Measurements from ENCODE around the gene RERE.
"Not testable (repeated sequence)": the region's sequence is repeated elsewhere in the genome, so short reads cannot be mapped to it uniquely, and the experiment has no call there.

Gene RERE

DNA sequence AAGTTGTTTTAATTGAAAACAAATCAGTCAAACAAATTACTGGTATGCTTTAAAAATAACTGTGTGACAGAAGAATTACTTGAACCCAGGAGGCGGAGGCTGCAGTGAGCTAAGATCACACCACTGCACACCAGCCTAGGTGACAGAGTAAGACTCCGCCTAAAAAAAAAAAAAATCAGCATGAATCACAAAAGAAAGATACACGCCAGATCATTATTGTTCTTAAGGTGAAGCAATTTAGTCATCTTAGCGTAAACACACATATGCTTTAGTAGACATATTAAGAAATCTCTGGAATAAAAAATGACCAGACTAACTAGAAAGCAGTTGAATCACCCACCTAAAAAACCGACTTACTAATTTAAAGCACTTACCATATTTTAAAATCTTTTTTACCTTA lies 20.2 kb downstream of the RERE start:
- Histone ChIP-seq H3K36me3 (ENCODE audit: control insufficient read depth, insufficient read depth, low read length) (peaks cover 25% of the 10 kb centered on the region), H3K9me3 (ENCODE audit: control insufficient read depth, low read length) (no peaks in the 10 kb centered on the region), H3K27ac (ENCODE audit: low read depth, low read length, severe bottlenecking) (no peak overlapping the region), H3K4me1 (ENCODE audit: control insufficient read depth, insufficient read depth, low read length, poor library complexity, severe bottlenecking) (no peaks in the 10 kb centered on the region), H3K4me3 (ENCODE audit: extremely low read depth, insufficient read depth, low read length, poor library complexity, severe bottlenecking) (no peak overlapping the region)
- 80 to 97% methylated on average over 1 to 3 of the region's 5 CpGs for WGBS, 2 experiments (ENCODE audit: insufficient coverage in 2 of 2)

DNA sequence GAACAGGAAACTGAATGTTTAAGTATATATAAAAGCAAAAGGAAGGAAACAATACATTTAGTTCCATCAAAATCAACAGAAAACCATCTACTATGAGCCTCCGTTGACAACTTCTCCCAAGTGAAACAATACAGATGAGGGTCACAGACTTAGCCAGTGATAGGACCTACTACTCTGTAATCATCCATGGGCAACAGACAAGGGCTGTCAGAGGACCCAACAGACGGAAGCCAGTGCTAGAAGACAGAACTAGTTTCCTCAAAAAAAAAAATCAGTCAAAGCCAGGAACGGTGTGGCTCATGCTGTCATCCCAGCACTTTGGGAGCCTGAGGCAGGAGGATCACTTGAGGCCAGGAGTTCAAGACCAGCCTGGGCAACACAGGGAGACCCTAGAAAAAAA lies 20.6 kb downstream of the RERE start:
- no peak overlapping the region for H3K27ac ChIP-seq (ENCODE audit: low read depth, low read length, severe bottlenecking)
- 51 to 60% methylated on average over 3 of the region's 3 CpGs for WGBS, 2 experiments (ENCODE audit: insufficient coverage in 2 of 2)
- H3K36me3 ChIP-seq (ENCODE audit: control insufficient read depth, insufficient read depth, low read length), result peaks cover 27% of the 10 kb centered on the region
- H3K4me1 ChIP-seq (ENCODE audit: control insufficient read depth, insufficient read depth, low read length, poor library complexity, severe bottlenecking), result no peaks in the 10 kb centered on the region
- no peaks in the 10 kb centered on the region for H3K9me3 ChIP-seq (ENCODE audit: control insufficient read depth, low read length)
- H3K4me3 ChIP-seq (ENCODE audit: extremely low read depth, insufficient read depth, low read length, poor library complexity, severe bottlenecking), result no peak overlapping the region

DNA sequence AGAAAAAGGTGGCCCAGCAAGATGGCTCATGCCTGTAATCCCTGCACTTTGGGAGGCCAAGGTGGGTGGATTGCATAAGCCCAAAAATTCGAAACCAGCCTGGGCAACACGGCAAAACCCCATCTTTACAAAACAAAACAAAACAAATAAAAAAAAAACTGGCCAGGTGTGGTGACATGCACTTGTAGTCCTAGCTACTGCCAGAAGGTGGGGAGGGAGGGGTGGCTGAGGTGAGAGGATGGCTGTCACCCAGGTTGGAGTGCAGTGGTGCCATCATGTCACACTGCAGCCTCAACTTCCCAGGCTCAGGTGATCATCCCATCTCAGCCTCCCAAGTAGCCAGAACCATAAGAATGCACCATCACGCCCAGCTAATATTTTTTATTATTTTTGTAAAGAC lies 22.8 kb downstream of the RERE start:
- Histone ChIP-seq H3K4me1 (ENCODE audit: control insufficient read depth, insufficient read depth, low read length, poor library complexity, severe bottlenecking) (peaks cover 3% of the 10 kb centered on the region), H3K27ac (ENCODE audit: low read depth, low read length, severe bottlenecking) (no peak overlapping the region), H3K36me3 (ENCODE audit: control insufficient read depth, insufficient read depth, low read length) (peaks cover 18% of the 10 kb centered on the region), H3K4me3 (ENCODE audit: extremely low read depth, insufficient read depth, low read length, poor library complexity, severe bottlenecking) (no peak overlapping the region), H3K9me3 (ENCODE audit: control insufficient read depth, low read length) (no peaks in the 10 kb centered on the region)
- no CpG with 5 or more reads among the region's 3 CpGs for WGBS, 2 experiments (ENCODE audit: insufficient coverage in 2 of 2)

DNA sequence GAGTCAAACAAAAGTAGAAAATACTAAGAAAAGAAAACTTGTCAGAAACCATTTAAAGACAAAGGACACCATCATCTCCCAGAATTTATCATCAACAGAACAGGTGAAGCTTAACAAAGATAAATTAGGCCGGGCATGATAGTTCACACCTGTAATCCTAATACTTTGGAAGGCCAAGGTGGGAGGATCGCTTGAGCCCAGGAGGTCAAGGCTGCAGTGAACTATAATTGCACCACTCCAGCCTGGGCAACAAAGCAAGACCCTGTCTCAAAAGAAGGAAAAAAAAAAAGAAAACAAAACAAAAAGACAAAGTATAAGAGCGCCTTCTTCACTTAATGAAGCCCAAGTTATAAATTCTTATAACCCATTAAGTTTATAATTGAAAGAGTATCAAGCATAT lies 25.6 kb downstream of the RERE start:
- Histone ChIP-seq H3K36me3 (ENCODE audit: control insufficient read depth, insufficient read depth, low read length) (peaks cover 27% of the 10 kb centered on the region), H3K9me3 (ENCODE audit: control insufficient read depth, low read length) (no peaks in the 10 kb centered on the region), H3K27ac (ENCODE audit: low read depth, low read length, severe bottlenecking) (no peak overlapping the region), H3K4me3 (ENCODE audit: extremely low read depth, insufficient read depth, low read length, poor library complexity, severe bottlenecking) (no peak overlapping the region), H3K4me1 (ENCODE audit: control insufficient read depth, insufficient read depth, low read length, poor library complexity, severe bottlenecking) (peaks cover 6% of the 10 kb centered on the region)
- WGBS, 2 experiments (ENCODE audit: insufficient coverage in 2 of 2), result 88% methylated on average over 1 of the region's 3 CpGs; no CpG with 5 or more reads in 1 of the 2 experiments

DNA sequence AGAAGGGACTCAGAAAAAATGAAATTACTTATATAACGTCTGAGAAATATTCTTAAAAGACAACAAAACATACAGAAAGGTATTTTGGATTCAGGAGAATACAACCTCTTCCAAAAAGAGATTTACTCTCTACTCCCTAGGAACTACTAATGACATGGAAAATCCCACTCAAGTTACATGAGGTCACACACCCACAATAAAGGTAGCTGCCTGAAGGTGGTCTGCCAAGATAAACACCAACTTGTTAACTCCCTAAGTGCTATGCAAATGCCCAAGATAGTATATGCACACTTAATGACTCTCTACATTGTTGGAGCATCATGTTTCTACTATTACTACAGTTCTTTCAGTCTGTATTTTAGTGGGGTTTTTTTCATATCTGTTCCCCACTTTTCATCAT lies 26.5 kb downstream of the RERE start:
- H3K4me3 ChIP-seq (ENCODE audit: extremely low read depth, insufficient read depth, low read length, poor library complexity, severe bottlenecking), result no peak overlapping the region
- peaks cover 23% of the 10 kb centered on the region for H3K36me3 ChIP-seq (ENCODE audit: control insufficient read depth, insufficient read depth, low read length)
- no peak overlapping the region for H3K27ac ChIP-seq (ENCODE audit: low read depth, low read length, severe bottlenecking)
- WGBS, 2 experiments (ENCODE audit: insufficient coverage in 2 of 2), result no CpG with 5 or more reads among the region's 1 CpG
- H3K4me1 ChIP-seq (ENCODE audit: control insufficient read depth, insufficient read depth, low read length, poor library complexity, severe bottlenecking), result peaks cover 6% of the 10 kb centered on the region
- no peaks in the 10 kb centered on the region for H3K9me3 ChIP-seq (ENCODE audit: control insufficient read depth, low read length)

DNA sequence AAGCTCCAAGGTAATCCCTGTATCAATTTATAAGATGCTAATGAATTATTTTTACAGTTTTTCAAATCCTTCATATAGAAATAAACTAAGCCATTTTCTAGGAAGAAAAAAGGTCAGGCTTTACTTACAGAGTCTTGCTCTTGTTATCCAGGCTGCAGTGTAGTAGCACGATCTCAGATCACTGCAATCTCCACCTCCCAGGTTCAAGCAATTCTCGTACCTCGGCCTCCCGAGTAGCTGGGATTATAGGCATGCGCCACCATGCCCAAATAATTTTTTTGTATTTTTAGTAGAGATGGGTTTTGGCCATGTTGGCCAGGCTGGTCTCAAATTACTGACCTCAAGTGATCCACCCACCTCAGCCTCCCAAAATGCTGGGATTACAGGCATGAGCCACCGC lies 27.0 kb downstream of the RERE start:
- peaks cover 6% of the 10 kb centered on the region for H3K4me1 ChIP-seq (ENCODE audit: control insufficient read depth, insufficient read depth, low read length, poor library complexity, severe bottlenecking)
- H3K27ac ChIP-seq (ENCODE audit: low read depth, low read length, severe bottlenecking), result no peak overlapping the region
- 98% methylated on average over 5 of the region's 6 CpGs; no CpG with 5 or more reads in 1 of the 2 experiments for WGBS, 2 experiments (ENCODE audit: insufficient coverage in 2 of 2)
- no peaks in the 10 kb centered on the region for H3K9me3 ChIP-seq (ENCODE audit: control insufficient read depth, low read length)
- H3K4me3 ChIP-seq (ENCODE audit: extremely low read depth, insufficient read depth, low read length, poor library complexity, severe bottlenecking), result no peak overlapping the region
- peaks cover 23% of the 10 kb centered on the region for H3K36me3 ChIP-seq (ENCODE audit: control insufficient read depth, insufficient read depth, low read length)

DNA sequence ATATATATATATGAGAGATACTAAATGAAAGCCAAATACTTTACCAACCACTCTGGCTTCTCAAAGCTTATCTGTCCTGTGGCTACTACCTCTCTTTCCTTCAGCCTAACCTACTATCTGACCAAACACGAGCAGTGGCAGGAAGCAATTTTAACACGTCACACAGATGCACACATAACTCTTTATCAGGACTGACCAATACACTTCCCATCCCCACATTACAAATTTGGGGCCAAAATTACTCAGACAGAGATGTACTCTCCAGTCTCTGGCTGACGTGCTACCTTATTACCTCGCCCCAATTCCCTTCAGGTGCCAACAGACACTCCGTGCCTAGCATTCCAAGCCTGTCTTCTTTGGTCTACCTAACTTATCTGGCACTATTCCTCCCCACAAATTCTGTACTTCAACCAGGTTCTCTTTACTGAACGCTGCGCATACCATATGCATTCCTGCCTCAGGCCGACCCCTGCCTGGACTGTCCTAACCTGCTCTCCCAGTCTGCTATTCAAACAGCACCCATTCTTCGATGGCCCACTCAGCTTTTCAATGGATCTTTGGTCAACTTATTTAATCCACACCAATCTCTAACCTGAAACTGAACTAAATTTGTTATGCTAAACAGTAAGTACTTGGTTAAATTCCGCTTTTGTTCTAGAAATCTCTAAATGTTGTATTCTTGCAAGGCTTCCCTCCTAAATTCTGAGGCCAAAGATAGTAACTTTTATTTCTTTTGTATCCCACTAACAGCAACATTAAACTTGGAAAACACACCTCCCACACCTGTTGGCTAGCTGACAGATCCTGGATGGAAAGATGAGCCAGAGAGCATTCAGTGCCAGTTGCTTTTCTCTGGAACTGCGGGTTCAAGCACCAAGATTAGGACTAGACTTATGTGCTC lies 27.9 kb downstream of the RERE start:
- H3K9me3 ChIP-seq (ENCODE audit: control insufficient read depth, low read length), result no peaks in the 10 kb centered on the region
- 81 to 86% methylated on average over 9 of the region's 11 CpGs for WGBS, 2 experiments (ENCODE audit: insufficient coverage in 2 of 2)
- H3K4me3 ChIP-seq (ENCODE audit: extremely low read depth, insufficient read depth, low read length, poor library complexity, severe bottlenecking), result no peak overlapping the region
- H3K27ac ChIP-seq (ENCODE audit: low read depth, low read length, severe bottlenecking), result no peak overlapping the region
- H3K36me3 ChIP-seq (ENCODE audit: control insufficient read depth, insufficient read depth, low read length), result peaks cover 23% of the 10 kb centered on the region
- H3K4me1 ChIP-seq (ENCODE audit: control insufficient read depth, insufficient read depth, low read length, poor library complexity, severe bottlenecking), result peaks cover 6% of the 10 kb centered on the region

DNA sequence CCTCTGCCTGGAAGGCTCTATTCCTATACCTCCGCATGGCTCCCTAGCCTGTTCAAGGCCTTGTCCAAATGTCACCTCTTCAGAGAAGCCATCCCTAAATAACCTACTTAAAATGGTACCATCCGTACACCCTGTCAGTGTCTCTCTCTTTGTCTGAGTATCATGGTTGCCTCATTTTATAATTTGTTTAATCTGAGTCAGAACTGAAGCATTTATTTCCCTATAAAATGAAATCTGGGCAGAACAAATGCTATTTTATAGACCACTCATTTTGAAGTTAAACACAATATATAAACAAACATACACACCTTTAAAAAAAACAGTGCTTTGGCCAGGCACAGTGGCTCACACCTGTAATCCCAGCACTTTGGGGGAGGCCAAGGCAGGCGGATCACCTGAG lies 30.2 kb downstream of the RERE start:
- WGBS, 2 experiments (ENCODE audit: insufficient coverage in 2 of 2), result 94 to 100% methylated on average over 2 of the region's 3 CpGs
- peaks cover 16% of the 10 kb centered on the region for H3K36me3 ChIP-seq (ENCODE audit: control insufficient read depth, insufficient read depth, low read length)
- H3K27ac ChIP-seq (ENCODE audit: low read depth, low read length, severe bottlenecking), result no peak overlapping the region
- no peaks in the 10 kb centered on the region for H3K9me3 ChIP-seq (ENCODE audit: control insufficient read depth, low read length)
- H3K4me1 ChIP-seq (ENCODE audit: control insufficient read depth, insufficient read depth, low read length, poor library complexity, severe bottlenecking), result peaks cover 6% of the 10 kb centered on the region
- no peak overlapping the region for H3K4me3 ChIP-seq (ENCODE audit: extremely low read depth, insufficient read depth, low read length, poor library complexity, severe bottlenecking)

DNA sequence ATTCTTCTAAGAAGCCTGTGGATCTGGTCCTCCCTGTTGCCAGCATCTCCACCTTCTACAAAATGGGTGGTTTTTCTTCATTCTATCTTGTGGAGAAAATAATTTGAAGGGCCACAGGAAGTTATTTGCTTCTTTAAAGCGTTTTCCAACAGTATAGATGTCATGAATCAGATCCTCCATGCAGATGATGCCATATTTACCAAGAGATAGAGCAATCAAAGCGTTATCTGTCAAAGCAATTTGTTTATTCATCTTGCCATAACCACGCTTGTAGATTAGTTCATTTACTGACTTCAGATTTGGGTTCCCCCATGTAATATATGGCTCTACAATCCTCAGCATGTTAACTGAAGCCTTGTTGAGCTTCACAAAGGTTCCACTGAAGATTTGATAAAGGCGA lies 31.2 kb downstream of the RERE start:
- H3K9me3 ChIP-seq (ENCODE audit: control insufficient read depth, low read length); H3K4me1 ChIP-seq (ENCODE audit: control insufficient read depth, insufficient read depth, low read length, poor library complexity, severe bottlenecking); H3K4me3 ChIP-seq (ENCODE audit: extremely low read depth, insufficient read depth, low read length, poor library complexity, severe bottlenecking); H3K27ac ChIP-seq (ENCODE audit: low read depth, low read length, severe bottlenecking): not testable (repeated sequence)
- 93 to 95% methylated on average over 4 of the region's 4 CpGs for WGBS, 2 experiments (ENCODE audit: insufficient coverage in 2 of 2)
- peaks cover 14% of the 10 kb centered on the region for H3K36me3 ChIP-seq (ENCODE audit: control insufficient read depth, insufficient read depth, low read length)

DNA sequence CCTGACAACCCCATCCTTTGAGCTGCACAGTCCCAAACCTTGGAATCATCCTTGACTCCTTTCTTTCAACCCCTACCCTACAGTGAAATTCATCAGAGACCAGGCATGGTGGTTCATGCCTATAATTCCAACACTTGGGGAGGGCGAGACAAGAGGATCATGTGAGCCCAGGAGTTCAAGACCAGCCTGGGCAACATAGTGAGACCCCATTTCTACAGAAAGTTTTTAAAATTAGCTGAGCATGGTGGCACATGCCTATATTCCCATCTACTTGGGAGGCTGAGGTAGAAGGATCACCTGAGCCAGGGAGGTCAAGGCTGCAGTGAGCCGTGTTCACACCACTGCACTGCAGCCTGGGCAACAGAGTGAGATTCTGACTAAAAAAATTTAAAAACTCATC lies 34.5 kb downstream of the RERE start:
- H3K4me3 ChIP-seq (ENCODE audit: extremely low read depth, insufficient read depth, low read length, poor library complexity, severe bottlenecking), result no peak overlapping the region
- H3K4me1 ChIP-seq (ENCODE audit: control insufficient read depth, insufficient read depth, low read length, poor library complexity, severe bottlenecking), result no peaks in the 10 kb centered on the region
- peaks cover 6% of the 10 kb centered on the region for H3K36me3 ChIP-seq (ENCODE audit: control insufficient read depth, insufficient read depth, low read length)
- no peaks in the 10 kb centered on the region for H3K9me3 ChIP-seq (ENCODE audit: control insufficient read depth, low read length)
- no peak overlapping the region for H3K27ac ChIP-seq (ENCODE audit: low read depth, low read length, severe bottlenecking)
- 92 to 100% methylated on average over 2 of the region's 2 CpGs for WGBS, 2 experiments (ENCODE audit: insufficient coverage in 2 of 2)

DNA sequence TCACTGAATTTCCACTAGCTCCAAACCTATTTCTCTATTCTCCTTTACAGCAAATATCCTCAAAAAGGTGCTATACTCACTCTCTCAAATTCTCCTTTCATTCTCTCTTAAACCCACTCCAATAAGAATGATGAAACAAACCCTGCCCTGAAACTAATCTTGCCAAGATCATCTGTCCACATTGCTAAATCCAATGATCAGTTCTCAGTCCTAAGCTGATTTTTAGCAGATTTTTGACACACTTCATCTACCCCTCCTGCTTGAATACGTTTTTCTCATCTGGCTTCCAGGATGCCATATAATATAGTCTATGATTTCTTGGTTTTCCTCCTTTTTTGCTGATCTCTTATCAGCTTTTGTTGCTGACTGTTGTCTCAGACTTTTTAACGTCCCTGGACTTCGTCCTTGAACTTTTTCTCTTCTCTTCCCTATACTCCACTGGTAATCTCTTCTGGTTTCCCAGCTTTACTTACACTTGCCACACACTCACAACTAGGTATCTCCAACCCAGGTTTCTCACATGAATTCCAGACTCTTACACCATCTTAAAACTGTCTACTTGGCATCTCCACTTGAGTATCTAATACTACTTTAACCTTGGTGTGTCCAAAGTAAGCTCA lies 35.3 kb downstream of the RERE start:
- H3K4me3 ChIP-seq (ENCODE audit: extremely low read depth, insufficient read depth, low read length, poor library complexity, severe bottlenecking), result no peak overlapping the region
- H3K9me3 ChIP-seq (ENCODE audit: control insufficient read depth, low read length), result no peaks in the 10 kb centered on the region
- 92 to 100% methylated on average over 2 of the region's 3 CpGs for WGBS, 2 experiments (ENCODE audit: insufficient coverage in 2 of 2)
- H3K4me1 ChIP-seq (ENCODE audit: control insufficient read depth, insufficient read depth, low read length, poor library complexity, severe bottlenecking), result no peaks in the 10 kb centered on the region
- H3K27ac ChIP-seq (ENCODE audit: low read depth, low read length, severe bottlenecking), result no peak overlapping the region
- peaks cover 4% of the 10 kb centered on the region for H3K36me3 ChIP-seq (ENCODE audit: control insufficient read depth, insufficient read depth, low read length)
